Prostate gland (tissue), 2 donors: Measurements from ENCODE around the gene SULF2.

Experiments used
- POLR2A ChIP-seq: fragments of 450-650 bp; IDR thresholded peaks from one replicate; pipeline ENCODE4 v1.6.1; 2016; ENCODE audit warnings: antibody characterized with exemption, mild to moderate bottlenecking
- POLR2AphosphoS5 ChIP-seq: sonication (generic); formaldehyde crosslinking; IDR thresholded peaks from one replicate; pipeline ENCODE4 v1.6.1; 2017; ENCODE audit warnings: antibody characterized with exemption
- TF ChIP-seq, protein P1 (sequence below), 4 experiments: fragments of 200-600 bp in 2 of 4; fragments of 450-650 bp in 2 of 4; sonication (generic) in 2 of 4; IDR thresholded peaks; 1 replicate in 3 of 4; 2 replicates in 1 of 4; pipeline ENCODE4 v1.5.1; 2016 to 2019; ENCODE audit warnings: antibody characterized with exemption in 4 of 4, mild to moderate bottlenecking in 2 of 4, moderate library complexity in 2 of 4

GRCh38 chr20:47614703-47615309, 170.5 kb downstream of the SULF2 start:
- no peak for TF ChIP-seq POLR2AphosphoS5
- TF ChIP-seq, protein P1, sequence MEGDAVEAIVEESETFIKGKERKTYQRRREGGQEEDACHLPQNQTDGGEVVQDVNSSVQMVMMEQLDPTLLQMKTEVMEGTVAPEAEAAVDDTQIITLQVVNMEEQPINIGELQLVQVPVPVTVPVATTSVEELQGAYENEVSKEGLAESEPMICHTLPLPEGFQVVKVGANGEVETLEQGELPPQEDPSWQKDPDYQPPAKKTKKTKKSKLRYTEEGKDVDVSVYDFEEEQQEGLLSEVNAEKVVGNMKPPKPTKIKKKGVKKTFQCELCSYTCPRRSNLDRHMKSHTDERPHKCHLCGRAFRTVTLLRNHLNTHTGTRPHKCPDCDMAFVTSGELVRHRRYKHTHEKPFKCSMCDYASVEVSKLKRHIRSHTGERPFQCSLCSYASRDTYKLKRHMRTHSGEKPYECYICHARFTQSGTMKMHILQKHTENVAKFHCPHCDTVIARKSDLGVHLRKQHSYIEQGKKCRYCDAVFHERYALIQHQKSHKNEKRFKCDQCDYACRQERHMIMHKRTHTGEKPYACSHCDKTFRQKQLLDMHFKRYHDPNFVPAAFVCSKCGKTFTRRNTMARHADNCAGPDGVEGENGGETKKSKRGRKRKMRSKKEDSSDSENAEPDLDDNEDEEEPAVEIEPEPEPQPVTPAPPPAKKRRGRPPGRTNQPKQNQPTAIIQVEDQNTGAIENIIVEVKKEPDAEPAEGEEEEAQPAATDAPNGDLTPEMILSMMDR (IDR thresholded peaks at IDR 0.05) = no peak
- TF ChIP-seq POLR2A = no peak
